ENCODE results near the gene WNT2B.
A peak's percentile ranks its signal among the peaks of the same experiment; 100 is the strongest.
"Not testable (repeated sequence)": the region's sequence is repeated elsewhere in the genome, so short reads cannot be mapped to it uniquely, and the experiment has no call there.

The WNT2B gene

DNA sequence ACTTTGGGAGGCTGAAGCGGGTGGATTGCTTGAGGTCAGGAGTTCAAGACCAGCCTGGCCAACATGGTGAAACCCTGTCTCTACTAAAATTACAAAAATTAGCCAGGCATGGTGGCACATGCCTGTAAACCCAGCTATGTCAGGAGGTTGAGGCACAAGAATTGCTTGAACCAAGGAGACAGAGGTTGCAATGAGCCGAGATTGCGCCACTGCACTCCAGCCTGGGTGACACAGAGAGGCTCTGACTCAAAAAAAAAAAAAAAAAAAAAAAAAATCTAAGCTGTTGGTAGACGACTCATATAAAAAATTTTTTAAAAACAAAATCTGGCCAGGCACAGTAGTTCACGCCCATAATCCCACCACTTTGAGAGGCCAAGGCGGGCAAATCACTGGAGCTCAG lies 21.1 kb upstream of the WNT2B start:
- H3K27ac ChIP-seq (ENCODE audit: insufficient read depth in 1 of 2, low read depth in 1 of 2, low read length in 2 of 2, poor library complexity in 1 of 2, severe bottlenecking in 2 of 2); H3K4me3 ChIP-seq (ENCODE audit: control insufficient read depth in 1 of 7, extremely low read depth in 1 of 7, insufficient read depth in 4 of 7, low read depth in 2 of 7, low read length in 6 of 7); POLR2A ChIA-PET; H3K4me1 ChIP-seq (ENCODE audit: control extremely low read depth in 1 of 4, control insufficient read depth in 4 of 4, insufficient read depth in 4 of 4, low read length in 3 of 4); DNase-seq; H3K9me3 ChIP-seq (ENCODE audit: control extremely low read depth in 1 of 5, control insufficient read depth in 4 of 5, insufficient read depth in 2 of 5, low read depth in 1 of 5, low read length in 4 of 5); H3K36me3 ChIP-seq (ENCODE audit: control insufficient read depth in 4 of 4, insufficient read depth in 4 of 4, low read length in 3 of 4); H3K27me3 ChIP-seq (replicated peaks in 2 of 5; ENCODE audit: control insufficient read depth in 4 of 5, insufficient read depth in 5 of 5, low read length in 4 of 5): not testable (repeated sequence)
- WGBS (ENCODE audit: insufficient coverage) = 100% methylated on average over 3 of the region's 6 CpGs
- CTCF ChIA-PET = interaction anchor here (1.2 kb wide), 1 partner anchor 14 kb away, joined by 7 read pairs; no protein-coding TSS in a partner anchor

GRCh38 chr1:112488141-112488540 lies 20.6 kb upstream of the WNT2B start:
- Histone ChIP-seq H3K27me3 (replicated peaks in 2 of 5; ENCODE audit: control insufficient read depth in 4 of 5, insufficient read depth in 5 of 5, low read length in 4 of 5) (no peaks in the 10 kb centered on the region), H3K4me3 (ENCODE audit: control insufficient read depth in 1 of 7, extremely low read depth in 1 of 7, insufficient read depth in 4 of 7, low read depth in 2 of 7, low read length in 6 of 7) (no peak overlapping the region), H3K36me3 (ENCODE audit: control insufficient read depth in 4 of 4, insufficient read depth in 4 of 4, low read length in 3 of 4) (no peaks in the 10 kb centered on the region), H3K4me1 (ENCODE audit: control extremely low read depth in 1 of 4, control insufficient read depth in 4 of 4, insufficient read depth in 4 of 4, low read length in 3 of 4) (peaks cover 0 to 2% (median 0%) of the 10 kb centered on the region in 4 experiments), H3K9me3 (ENCODE audit: control extremely low read depth in 1 of 5, control insufficient read depth in 4 of 5, insufficient read depth in 2 of 5, low read depth in 1 of 5, low read length in 4 of 5) (no peaks in the 10 kb centered on the region), H3K27ac (ENCODE audit: insufficient read depth in 1 of 2, low read depth in 1 of 2, low read length in 2 of 2, poor library complexity in 1 of 2, severe bottlenecking in 2 of 2) (no peak overlapping the region)
- 100% methylated on average over 1 of the region's 5 CpGs for WGBS (ENCODE audit: insufficient coverage)
- POLR2A ChIA-PET = no interaction called here
- no peak for DNase-seq
- CTCF ChIA-PET = interaction anchor here (1.2 kb wide), 1 partner anchor 13 kb away, joined by 7 read pairs; no protein-coding TSS in a partner anchor

- Histone ChIP-seq H3K27ac (ENCODE audit: insufficient read depth in 1 of 2, low read depth in 1 of 2, low read length in 2 of 2, poor library complexity in 1 of 2, severe bottlenecking in 2 of 2) (no peak overlapping the region), H3K4me3 (ENCODE audit: control insufficient read depth in 1 of 7, extremely low read depth in 1 of 7, insufficient read depth in 4 of 7, low read depth in 2 of 7, low read length in 6 of 7) (no peak overlapping the region), H3K36me3 (ENCODE audit: control insufficient read depth in 4 of 4, insufficient read depth in 4 of 4, low read length in 3 of 4) (no peaks in the 10 kb centered on the region), H3K9me3 (ENCODE audit: control extremely low read depth in 1 of 5, control insufficient read depth in 4 of 5, insufficient read depth in 2 of 5, low read depth in 1 of 5, low read length in 4 of 5) (no peaks in the 10 kb centered on the region), H3K27me3 (replicated peaks in 2 of 5; ENCODE audit: control insufficient read depth in 4 of 5, insufficient read depth in 5 of 5, low read length in 4 of 5) (no peaks in the 10 kb centered on the region), H3K4me1 (ENCODE audit: control extremely low read depth in 1 of 4, control insufficient read depth in 4 of 4, insufficient read depth in 4 of 4, low read length in 3 of 4) (peaks cover 0 to 2% (median 0%) of the 10 kb centered on the region in 4 experiments)
- peak in 2 of 3 donors; percentile 62 to 67 for DNase-seq
- WGBS (ENCODE audit: insufficient coverage) = no CpG with 5 or more reads among the region's 1 CpG
- CTCF ChIA-PET = interaction anchor here (1.0 to 2.4 kb wide), 4 partner anchors 10 to 223 kb away, joined by 3 to 11 read pairs (median 3); partner anchors contain the start of gene PPM1J
- POLR2A ChIA-PET = interaction anchor here (0.7 kb wide), 1 partner anchor 9 kb away, joined by 3 read pairs; no protein-coding TSS in a partner anchor
These were observed 16.7 kb upstream of the WNT2B start for GRCh38 chr1:112492076-112492475.

GRCh38 chr1:112493351-112493750 lies 15.4 kb upstream of the WNT2B start:
- POLR2A ChIA-PET = interaction anchor here (0.7 kb wide), 1 partner anchor 10 kb away, joined by 3 read pairs; no protein-coding TSS in a partner anchor
- no peak for DNase-seq
- H3K4me1 ChIP-seq (ENCODE audit: control extremely low read depth in 1 of 4, control insufficient read depth in 4 of 4, insufficient read depth in 4 of 4, low read length in 3 of 4) = peaks cover 0 to 2% (median 0%) of the 10 kb centered on the region in 4 experiments
- 100% methylated on average over 2 of the region's 6 CpGs for WGBS (ENCODE audit: insufficient coverage)
- H3K4me3 ChIP-seq (ENCODE audit: control insufficient read depth in 1 of 7, extremely low read depth in 1 of 7, insufficient read depth in 4 of 7, low read depth in 2 of 7, low read length in 6 of 7) = no peak overlapping the region
- no peaks in the 10 kb centered on the region for H3K9me3 ChIP-seq (ENCODE audit: control extremely low read depth in 1 of 5, control insufficient read depth in 4 of 5, insufficient read depth in 2 of 5, low read depth in 1 of 5, low read length in 4 of 5)
- H3K27me3 ChIP-seq (replicated peaks in 2 of 5; ENCODE audit: control insufficient read depth in 4 of 5, insufficient read depth in 5 of 5, low read length in 4 of 5) = no peaks in the 10 kb centered on the region
- CTCF ChIA-PET = interaction anchor here (2.4 kb wide), 1 partner anchor 8 kb away, joined by 11 read pairs; no protein-coding TSS in a partner anchor
- H3K36me3 ChIP-seq (ENCODE audit: control insufficient read depth in 4 of 4, insufficient read depth in 4 of 4, low read length in 3 of 4) = no peaks in the 10 kb centered on the region
- H3K27ac ChIP-seq (ENCODE audit: insufficient read depth in 1 of 2, low read depth in 1 of 2, low read length in 2 of 2, poor library complexity in 1 of 2, severe bottlenecking in 2 of 2) = no peak overlapping the region

DNA sequence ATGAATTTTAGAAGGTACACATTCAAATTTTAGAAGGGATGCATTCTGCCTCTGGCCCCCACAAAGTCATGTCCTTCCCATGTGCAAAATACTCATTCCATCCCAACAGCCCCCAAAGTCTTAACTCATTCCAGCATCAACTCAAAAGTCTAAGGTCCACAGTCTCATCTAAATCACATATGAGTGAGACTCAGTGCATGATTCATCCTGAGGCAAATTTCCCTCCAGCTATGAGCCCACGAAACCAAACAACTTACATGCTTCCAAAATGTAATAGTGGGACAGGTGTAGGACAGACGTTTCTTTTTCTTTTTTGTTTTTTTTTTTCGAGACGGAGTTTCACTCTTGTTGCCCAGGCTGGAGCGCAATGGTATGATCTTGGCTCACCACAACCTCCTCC lies 12.5 kb upstream of the WNT2B start:
- WGBS (ENCODE audit: insufficient coverage) = 97% methylated on average over 4 of the region's 5 CpGs
- POLR2A ChIA-PET = no interaction called here
- CTCF ChIA-PET = no interaction called here

DNA sequence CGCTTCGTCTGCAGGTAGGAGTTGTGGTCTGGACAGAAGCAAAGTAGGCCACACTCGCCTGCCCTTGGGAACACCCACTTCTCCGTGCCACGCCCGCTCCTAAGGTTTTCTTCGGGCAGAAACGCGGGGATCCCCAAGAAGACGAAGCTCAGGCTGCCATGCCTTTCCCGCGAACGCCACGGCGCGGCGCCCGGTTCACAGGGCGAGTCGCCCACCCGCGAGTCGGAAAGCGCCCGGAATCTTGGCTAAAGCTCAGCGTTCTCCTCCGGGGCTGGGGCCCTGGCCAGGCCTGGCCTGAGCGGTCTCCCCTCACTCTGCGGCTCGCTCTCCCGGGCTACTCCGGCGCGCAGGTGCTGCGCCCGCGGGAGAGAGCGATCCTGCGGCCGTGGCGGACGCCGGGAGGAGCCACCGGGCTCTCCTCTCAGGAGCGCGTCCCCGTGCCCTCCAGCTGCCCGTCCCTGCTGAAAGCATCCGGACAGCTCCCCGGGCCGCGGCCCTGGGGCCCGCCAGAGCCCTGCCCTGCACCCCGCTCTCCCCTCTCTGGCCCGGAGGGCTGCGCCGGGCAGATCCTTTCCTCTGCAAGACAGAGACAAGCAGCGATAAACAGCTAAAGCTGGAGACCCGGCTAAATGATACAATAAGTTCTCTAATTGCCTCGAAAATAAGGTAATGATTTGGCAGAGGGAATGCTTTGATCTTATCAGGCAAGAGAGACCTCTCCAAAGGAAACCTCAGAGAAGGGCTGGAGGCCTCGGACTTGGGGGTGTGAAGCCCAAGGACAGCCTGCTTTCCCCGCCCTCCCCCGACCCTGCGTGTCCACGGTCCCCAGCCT lies 6.7 kb upstream of the WNT2B start:
- Histone ChIP-seq H3K27ac (ENCODE audit: insufficient read depth in 1 of 2, low read depth in 1 of 2, low read length in 2 of 2, poor library complexity in 1 of 2, severe bottlenecking in 2 of 2) (no peak overlapping the region), H3K4me1 (ENCODE audit: control extremely low read depth in 1 of 4, control insufficient read depth in 4 of 4, insufficient read depth in 4 of 4, low read length in 3 of 4) (peaks cover 0 to 10% (median 8%) of the 10 kb centered on the region in 4 experiments), H3K27me3 (replicated peaks in 2 of 5; ENCODE audit: control insufficient read depth in 4 of 5, insufficient read depth in 5 of 5, low read length in 4 of 5) (peaks cover 9 to 70% (median 33%) of the 10 kb centered on the region in 5 experiments), H3K36me3 (ENCODE audit: control insufficient read depth in 4 of 4, insufficient read depth in 4 of 4, low read length in 3 of 4) (no peaks in the 10 kb centered on the region), H3K4me3 (ENCODE audit: control insufficient read depth in 1 of 7, extremely low read depth in 1 of 7, insufficient read depth in 4 of 7, low read depth in 2 of 7, low read length in 6 of 7) (peak overlapping the region; percentile 37 to 78 (median 62)), H3K9me3 (ENCODE audit: control extremely low read depth in 1 of 5, control insufficient read depth in 4 of 5, insufficient read depth in 2 of 5, low read depth in 1 of 5, low read length in 4 of 5) (no peaks in the 10 kb centered on the region)
- CTCF ChIA-PET = interaction anchor here (0.6 to 3.9 kb wide), 28 partner anchors 9 to 219 kb away, joined by 3 to 21 read pairs (median 4); partner anchors contain the start of genes MOV10 and ST7L
- peak; percentile 49 to 67 (median 59) for DNase-seq
- WGBS (ENCODE audit: insufficient coverage) = under 1% methylated on average over 54 of the region's 65 CpGs
- POLR2A ChIA-PET = interaction anchor here (1.2 kb wide), 1 partner anchor 203 kb away, joined by 4 read pairs; no protein-coding TSS in a partner anchor

More for the DNA sequence above, 12.5 kb upstream of the WNT2B start:
- DNase-seq = no peak
- Histone ChIP-seq H3K9me3 (ENCODE audit: control extremely low read depth in 1 of 5, control insufficient read depth in 4 of 5, insufficient read depth in 2 of 5, low read depth in 1 of 5, low read length in 4 of 5) (no peaks in the 10 kb centered on the region), H3K4me1 (ENCODE audit: control extremely low read depth in 1 of 4, control insufficient read depth in 4 of 4, insufficient read depth in 4 of 4, low read length in 3 of 4) (peaks cover 0 to 2% (median 0%) of the 10 kb centered on the region in 4 experiments), H3K4me3 (ENCODE audit: control insufficient read depth in 1 of 7, extremely low read depth in 1 of 7, insufficient read depth in 4 of 7, low read depth in 2 of 7, low read length in 6 of 7) (no peak overlapping the region), H3K36me3 (ENCODE audit: control insufficient read depth in 4 of 4, insufficient read depth in 4 of 4, low read length in 3 of 4) (no peaks in the 10 kb centered on the region), H3K27me3 (replicated peaks in 2 of 5; ENCODE audit: control insufficient read depth in 4 of 5, insufficient read depth in 5 of 5, low read length in 4 of 5) (peaks cover 3 to 14% (median 9%) of the 10 kb centered on the region in 5 experiments), H3K27ac (ENCODE audit: insufficient read depth in 1 of 2, low read depth in 1 of 2, low read length in 2 of 2, poor library complexity in 1 of 2, severe bottlenecking in 2 of 2) (no peak overlapping the region)

DNA sequence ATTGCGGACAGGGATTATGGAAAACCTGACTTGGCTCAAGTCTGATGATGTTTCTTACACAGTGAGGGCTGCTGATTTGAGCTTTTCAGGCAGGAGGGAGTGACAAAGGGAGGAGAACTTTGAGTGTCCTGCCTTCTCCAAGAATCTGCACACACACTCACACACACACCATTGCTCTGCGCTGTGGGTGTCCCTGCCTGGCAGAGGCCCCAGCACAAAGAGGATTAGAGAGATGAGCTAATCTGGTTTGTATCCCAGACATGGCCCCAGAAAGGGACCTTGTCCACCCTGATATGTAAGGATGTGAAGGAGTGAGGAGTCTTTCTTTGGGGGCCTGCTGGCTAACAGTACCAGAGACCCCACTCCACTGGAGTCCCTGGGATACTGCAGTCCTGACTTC lies 5.9 kb upstream of the WNT2B start:
- ChIA-PET POLR2A (no interaction called here), CTCF (interaction anchor here (0.6 to 3.9 kb wide), 13 partner anchors 9 to 218 kb away, joined by 3 to 21 read pairs (median 5); partner anchors contain the start of gene ST7L)
- DNase-seq = peak in 1 of 3 donors; percentile 11
- WGBS (ENCODE audit: insufficient coverage) = 40% methylated on average over 1 of the region's 2 CpGs
- H3K4me3 ChIP-seq (ENCODE audit: control insufficient read depth in 1 of 7, extremely low read depth in 1 of 7, insufficient read depth in 4 of 7, low read depth in 2 of 7, low read length in 6 of 7) = peak overlapping the region in 1 of 7 experiments; percentile 77
- H3K9me3 ChIP-seq (ENCODE audit: control extremely low read depth in 1 of 5, control insufficient read depth in 4 of 5, insufficient read depth in 2 of 5, low read depth in 1 of 5, low read length in 4 of 5) = no peaks in the 10 kb centered on the region
- no peaks in the 10 kb centered on the region for H3K36me3 ChIP-seq (ENCODE audit: control insufficient read depth in 4 of 4, insufficient read depth in 4 of 4, low read length in 3 of 4)
- H3K27me3 ChIP-seq (replicated peaks in 2 of 5; ENCODE audit: control insufficient read depth in 4 of 5, insufficient read depth in 5 of 5, low read length in 4 of 5) = peaks cover 11 to 78% (median 41%) of the 10 kb centered on the region in 5 experiments
- peaks cover 0 to 12% (median 10%) of the 10 kb centered on the region in 4 experiments for H3K4me1 ChIP-seq (ENCODE audit: control extremely low read depth in 1 of 4, control insufficient read depth in 4 of 4, insufficient read depth in 4 of 4, low read length in 3 of 4)
- no peak overlapping the region for H3K27ac ChIP-seq (ENCODE audit: insufficient read depth in 1 of 2, low read depth in 1 of 2, low read length in 2 of 2, poor library complexity in 1 of 2, severe bottlenecking in 2 of 2)

Data from common myeloid progenitor, CD34-positive (primary cell).